ENCODE measurements around the gene TTR.

Gene TTR

DNA sequence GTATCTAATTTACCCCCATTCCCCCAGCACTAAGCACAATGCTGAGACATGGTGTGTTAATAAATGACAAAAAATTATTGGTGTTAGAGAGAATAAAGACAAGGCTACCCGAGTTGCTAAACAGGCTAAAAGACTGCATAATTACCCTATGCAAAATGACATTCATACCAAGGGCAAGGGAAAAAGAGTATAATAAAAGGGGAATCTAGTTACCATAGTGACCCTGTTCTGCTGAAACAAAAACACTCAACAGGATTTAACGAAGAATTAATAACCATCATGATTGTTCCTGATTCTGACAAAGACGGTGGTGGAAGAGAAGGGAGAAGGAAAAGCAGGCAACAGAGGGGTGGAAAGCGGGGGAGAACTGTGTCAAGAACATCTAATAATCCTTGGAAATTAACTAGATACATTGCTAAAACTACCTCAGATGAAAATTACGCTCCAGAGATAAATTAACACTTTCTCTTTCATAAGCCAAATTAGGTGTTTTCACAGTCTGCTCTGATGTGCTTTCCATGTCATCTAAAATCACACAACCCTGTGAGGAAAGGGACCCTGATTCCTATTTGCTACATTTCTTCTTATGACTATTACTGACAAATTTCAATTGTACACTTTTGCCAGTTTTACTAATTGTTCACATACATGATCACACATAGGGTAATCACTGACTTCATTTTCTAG, 25.5 kb downstream of the TTR start:
- DNase-seq: no peak

DNA sequence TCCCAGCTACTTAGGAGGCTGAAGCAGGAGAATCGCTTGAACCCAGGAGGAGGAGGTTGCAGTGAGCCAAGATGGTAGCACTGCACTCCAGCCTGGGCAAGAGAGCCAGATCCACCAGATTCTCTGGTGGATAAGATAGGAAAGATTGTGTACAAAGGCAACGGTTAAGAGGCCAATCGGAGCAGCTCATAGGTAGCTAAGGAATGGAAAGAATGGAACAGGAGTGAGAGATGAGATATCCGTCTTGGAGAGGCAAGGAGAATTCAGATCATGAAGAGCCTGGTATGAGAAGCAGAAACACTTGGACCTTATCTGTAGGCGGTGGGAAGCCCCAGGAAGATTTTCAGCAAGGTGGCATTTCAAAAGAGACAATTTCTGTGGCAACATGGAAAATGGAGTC, 27.1 kb downstream of the TTR start:
- DNase-seq: no peak

DNA sequence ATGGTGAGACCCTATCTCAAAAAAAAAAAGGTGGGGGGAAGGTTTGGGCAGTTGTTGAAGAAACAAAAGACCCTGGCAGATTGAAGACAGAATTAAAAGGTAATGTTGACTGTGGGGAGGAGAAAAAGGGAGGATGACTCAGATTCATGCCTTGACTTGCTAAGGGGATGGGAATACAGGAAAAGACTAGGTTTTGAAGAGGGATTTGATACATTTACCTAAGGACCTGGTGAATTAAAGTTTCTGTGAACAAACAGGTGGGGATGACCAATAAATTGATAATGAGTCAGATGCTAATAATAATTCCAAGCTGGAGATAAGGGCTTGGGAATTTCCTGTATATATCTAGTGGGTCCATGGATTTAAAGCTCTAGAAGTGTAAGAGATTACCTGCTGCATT, 27.6 kb downstream of the TTR start:
- no peak for DNase-seq

DNA sequence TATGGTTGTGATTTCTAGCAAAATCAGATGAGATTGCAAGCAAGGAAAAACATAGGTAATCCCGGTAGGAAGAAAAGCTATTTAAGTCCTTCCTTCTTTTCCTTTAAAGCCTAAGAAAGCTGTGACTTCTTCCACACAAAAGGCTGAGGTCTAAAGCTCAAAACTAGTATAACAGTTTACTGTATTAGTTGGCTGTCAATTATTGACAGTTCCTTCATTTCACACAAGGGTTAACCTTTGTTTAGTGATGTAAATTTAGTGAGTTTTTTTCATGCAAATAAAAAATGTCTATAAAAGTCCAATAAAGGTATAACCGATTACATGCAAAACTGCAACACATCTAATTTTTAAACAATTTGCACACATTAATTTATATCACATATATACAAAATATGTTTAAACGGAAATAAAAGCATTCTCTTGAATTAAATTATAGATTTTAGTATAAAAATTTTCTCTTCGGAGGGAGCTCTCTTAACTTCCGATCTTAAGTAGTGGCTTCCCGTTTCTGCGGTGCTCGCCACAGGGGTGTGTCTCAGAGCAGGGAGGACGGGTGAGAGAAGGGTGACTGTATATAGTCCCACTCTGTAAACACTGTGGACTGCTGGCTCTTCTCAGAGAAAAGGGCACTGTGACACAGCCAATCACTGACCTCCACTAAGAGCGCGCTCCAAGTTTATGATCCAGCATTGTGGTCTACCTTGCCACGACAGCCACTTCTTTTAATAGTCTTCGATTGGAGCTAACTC, 33.4 kb downstream of the TTR start:
- DNase-seq: no peak

DNA sequence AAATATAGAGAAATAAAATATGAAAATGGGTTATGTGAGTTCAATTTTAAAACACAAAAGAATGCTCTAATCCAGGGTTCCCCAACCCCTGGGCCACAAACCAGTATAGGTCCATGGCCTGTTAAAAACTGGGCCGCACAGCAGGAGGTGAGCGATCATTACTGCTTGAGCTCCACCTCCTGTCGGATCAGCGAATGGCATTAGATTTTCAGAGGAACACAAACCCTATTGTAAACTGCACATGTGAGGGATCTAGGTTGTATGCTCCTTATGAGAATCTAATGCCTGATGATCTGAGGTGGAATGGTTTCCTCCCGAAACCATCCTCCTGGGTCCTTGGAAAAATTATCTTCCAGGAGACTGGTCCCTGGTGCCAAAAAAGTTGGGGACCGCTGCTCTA, 34.7 kb downstream of the TTR start:
- no peak for DNase-seq

DNA sequence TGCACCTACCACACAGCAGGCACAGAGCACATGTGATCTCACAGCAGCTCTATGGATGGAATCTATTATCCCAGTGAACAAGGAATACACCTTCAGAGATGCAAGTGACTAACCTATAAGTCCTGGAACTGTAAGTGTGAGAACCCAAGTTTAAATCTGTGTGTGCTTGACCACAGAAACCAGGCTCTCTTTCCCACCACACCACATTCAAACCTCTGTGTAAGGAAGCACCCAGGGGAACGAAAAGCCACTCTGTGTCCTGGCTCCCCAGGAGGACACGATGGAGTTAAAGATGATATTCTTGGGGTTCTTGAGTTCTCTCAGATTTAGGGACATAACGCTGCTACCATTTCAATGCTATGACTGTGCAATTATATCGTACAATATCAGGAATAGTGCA, 38.9 kb downstream of the TTR start:
- DNase-seq: no peak

DNA sequence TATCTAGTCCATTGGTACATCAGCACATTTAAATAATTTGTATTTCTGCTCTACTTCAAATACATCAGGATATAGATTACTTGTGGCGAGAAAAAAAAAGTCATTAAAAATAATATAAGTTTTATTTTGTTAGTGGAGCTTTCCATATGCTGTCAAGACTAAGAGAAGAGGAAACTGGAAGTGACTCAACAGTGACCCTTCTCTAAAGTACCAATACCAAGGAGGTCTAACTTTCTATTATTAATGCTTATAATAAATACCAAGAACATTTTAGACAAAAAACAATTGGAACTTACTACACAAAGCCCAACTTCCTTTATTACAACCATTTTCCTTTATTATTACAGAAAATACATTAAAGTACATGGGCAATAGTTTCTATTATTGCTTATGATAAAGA, 39.8 kb downstream of the TTR start:
- no peak for DNase-seq

DNA sequence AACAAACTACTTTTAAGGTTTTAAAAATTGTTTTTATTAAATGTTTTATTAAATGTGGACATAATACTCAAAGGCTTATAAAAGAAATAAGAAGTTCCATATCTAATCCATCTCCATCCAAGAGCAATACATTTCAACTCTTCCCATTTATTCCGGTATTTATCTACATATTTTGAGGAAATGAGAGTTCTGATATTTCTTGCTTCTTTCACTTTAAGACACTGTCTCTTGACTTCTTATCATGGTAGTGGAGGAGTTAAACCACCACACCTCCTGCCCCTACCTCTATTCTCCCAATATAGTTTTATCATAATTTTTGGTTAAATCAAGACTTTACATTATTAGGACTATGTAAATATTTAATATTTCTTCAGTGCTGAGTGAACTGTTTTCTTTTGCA, 40.7 kb downstream of the TTR start:
- DNase-seq: no peak

DNA sequence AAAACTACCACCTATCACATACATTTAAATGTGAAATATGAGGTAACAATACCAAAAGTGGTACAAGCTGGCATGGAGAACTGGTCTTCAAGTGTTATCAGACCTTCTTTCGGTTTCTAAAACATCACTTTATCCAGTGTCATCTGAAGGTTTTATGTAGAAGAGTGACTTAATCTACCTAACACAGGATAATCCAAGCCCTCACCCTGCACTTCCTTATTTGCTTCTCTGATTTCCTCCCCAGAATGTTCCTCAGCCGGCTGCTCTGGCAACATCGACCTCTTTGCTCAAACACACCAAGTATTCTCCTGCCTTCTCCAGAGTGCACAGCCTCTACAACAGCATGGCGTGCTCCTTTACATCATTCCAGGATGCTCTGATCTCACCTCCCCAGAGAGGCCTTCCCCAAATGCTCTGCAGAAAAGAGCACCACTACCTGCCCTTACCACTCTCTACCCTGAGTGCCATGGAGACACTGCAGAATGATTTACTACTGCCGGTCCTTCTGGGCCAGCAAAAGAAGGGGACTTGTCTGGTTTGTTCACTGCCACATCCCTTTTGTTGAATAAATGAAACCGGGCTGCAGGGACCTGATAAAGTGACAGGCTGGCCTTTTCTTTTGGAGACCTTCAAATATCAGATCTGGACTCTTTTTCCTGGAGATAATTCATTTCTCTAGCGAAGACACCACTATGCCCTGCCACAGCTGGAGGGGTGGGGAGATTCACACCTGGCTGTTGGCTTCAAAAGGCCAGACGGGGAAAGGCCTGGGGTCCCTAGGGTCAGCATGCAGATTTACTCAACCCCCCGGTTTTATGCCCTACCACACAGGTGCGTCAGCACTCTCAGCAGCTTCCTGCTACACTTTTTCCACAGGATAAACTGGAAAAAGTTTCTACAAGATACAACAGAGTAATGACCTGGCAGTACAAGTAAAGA, 42.0 kb downstream of the TTR start:
- DNase-seq: no peak

DNA sequence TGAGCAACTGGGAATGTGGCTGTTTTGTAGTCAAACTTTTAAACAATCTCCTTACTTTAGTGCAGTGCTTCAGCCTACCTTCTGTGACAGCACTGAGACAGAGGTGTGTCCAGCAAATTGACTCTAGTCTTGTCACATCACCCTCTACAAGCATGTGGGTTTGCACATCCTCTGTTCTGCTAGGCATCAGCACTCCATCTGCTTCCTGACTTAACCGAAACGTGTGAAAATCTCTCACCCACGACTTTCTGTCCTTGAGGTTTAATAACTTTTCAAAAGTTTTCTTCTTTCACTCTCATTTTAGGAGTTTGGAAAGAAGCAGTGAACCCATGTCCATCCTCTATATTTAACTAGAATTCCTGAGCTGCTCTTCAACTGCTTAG, 42.6 kb downstream of the TTR start:
- DNase-seq: no peak

DNA sequence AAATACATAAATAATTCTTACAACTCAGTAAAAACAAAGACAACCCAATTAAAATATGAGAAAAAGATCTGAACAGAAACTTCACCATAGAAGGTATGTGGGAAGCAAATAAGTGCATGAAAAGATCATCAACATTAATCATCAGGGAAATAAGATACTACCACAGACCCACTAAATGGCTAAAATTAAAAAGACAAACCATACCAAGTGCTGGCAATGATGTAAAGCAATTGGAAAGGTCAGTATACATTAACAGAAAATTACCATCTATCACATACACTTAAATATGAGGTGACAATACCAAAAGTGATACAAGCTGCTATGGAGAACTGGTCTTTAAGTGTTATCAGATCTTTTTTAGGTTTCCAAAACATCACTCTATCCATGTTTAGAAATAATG, 44.7 kb downstream of the TTR start:
- no peak for DNase-seq

DNA sequence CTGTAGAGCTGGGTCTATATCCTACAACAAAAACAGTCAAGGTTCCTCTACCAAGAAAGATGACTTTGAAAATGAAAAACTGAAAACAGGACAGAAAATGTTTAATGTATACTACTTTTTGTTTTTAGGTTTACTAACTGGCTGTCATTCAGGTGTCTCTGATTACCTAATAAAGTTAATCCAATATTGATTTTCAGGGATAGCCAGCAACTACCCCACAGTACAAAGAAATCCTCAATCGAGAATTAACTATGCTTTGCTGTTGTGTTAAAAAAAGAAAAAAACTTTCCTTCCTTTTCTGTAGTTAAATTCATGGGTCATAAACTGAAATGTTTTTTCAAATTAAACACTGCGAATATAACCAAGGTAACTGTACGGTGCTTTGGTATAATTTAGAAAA, 45.8 kb downstream of the TTR start:
- no peak for DNase-seq

DNA sequence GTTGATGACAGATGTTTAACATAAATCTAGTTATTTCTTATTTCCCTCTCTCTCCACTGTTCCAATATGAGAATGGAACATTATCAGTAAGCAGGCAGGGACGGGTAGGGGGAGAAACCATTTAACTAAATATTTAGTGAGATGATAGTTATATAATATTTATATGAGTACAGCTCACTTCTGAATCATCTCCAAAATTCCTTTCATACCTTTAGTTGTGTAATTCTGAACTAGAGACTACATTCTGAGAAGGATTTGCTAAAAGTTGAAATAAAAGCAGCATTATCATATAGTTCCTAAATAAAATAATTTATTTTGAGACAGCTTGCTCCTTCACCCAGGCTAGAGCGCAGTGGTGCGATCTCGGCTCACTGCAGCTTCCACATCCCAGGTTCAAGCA, 51.3 kb downstream of the TTR start:
- no peak for DNase-seq

DNA sequence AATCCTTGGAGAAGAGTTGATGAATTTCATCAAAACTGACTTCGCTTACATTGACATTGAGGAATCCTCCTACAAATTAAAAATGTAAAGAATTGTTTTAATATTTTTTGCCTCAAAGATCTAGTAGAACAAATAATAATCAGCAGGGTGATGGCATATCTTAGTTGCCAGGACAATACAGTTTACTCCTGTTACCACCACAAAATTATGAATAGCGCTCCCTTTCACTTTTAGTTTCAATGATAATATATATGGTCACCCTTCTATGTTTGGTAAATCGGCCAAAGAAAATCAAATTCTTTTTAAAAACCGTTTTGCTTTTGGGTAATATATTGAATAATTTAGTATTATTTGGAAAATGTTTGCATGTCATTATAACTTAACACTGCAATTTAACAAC, 53.7 kb downstream of the TTR start:
- no peak for DNase-seq

DNA sequence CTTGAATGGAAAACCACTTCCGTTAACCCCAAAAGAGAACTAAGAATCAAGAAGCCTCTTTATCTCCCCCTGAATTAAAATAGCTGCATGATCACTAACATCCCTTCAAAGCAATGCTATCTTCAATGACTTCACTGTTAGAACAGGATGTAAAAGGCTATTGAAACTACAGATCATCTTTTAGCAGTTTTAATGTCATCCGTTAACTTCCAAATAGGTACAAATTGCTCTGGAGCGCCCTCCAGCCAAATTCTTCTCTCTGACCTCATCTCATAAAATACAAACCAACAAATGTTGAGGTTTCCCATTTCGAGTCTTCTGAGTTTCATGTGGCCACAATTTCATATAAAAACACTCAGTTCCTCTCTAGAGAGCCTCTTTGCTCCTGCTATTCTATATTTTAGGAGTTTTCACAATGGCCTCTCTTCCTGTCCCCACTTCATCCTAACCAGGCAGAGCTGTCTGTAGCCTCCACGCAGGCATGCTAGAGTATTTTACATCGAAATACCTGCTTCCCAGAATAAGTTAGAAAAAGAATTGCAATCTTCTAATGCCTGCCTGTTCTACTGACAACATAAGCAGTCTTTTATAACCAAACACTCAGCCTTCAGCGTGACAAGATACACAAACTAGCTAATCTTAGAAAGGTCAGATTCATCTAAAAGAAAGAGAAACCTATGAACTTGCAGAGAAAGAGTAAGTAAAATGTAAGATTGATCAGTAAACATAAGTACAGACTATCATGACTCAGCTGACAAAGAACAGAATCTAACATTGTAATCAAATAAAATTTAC, 54.9 kb downstream of the TTR start:
- DNase-seq: no peak

DNA sequence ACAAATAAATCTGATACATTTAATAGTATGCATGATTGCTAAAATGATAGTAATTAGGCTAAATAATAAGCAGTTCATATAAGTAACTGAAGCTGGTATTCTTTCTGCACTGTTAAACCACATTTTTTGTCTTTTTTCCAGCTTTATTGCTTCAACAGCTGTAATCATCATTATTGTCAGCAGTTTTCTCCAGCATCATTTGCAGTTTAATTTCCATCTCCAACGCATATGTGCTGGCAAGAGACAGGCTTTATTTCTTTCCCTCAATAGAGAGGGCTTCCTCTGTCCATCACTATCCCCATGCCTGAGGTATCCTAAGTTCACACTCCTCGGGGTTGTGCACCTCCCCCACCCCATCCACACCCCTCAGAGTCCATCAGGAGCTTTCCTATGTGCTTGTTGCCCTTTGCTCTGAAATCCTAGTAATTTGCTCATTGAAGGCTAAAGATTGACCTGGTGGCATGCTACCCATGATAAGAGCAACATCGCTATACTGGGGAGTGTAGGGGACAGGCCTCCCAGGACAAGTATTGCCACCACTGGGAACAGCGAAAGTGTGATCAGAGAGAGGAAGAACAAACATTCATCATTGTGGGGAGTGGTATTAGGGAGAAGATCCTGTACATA, 55.6 kb downstream of the TTR start:
- DNase-seq: no peak
